Measurements from ENCODE around the gene ACAD11.

GRCh38 chr3:132569580-132569979 lies 90.0 kb downstream of the ACAD11 start:
- TF ChIP-seq HDGF (IDR thresholded peaks at IDR 0.05; ENCODE audit: borderline replicate concordance) = no peak
- TF ChIP-seq LEF1 (IDR thresholded peaks at IDR 0.05; ENCODE audit: borderline replicate concordance) = no peak
- TF ChIP-seq FOXK2 (IDR thresholded peaks at IDR 0.05) = no peak
- TF ChIP-seq L3MBTL2 (conservative IDR thresholded peaks at IDR 0.05) = no peak
- TF ChIP-seq ELF4 (IDR thresholded peaks at IDR 0.05) = no peak
- TF ChIP-seq TARDBP (IDR thresholded peaks at IDR 0.05) = no peak
- TF ChIP-seq FOXM1 (IDR thresholded peaks at IDR 0.05; ENCODE audit: borderline replicate concordance) = no peak
- TF ChIP-seq BHLHE40 (IDR thresholded peaks at IDR 0.05; ENCODE audit: borderline replicate concordance) = no peak
- TF ChIP-seq ARNT (IDR thresholded peaks at IDR 0.05) = no peak
